GM19351 (cell line): Measurements from ENCODE around the gene SDCBP2.
"Not testable (repeated sequence)": the region's sequence is repeated elsewhere in the genome, so short reads cannot be mapped to it uniquely, and the experiment has no call there.

Source experiments
- ATAC-seq: cut with Tn5 transposase; IDR thresholded peaks from one replicate; pipeline ENCODE4 v1.9.1; 2021; ENCODE audit warnings: mild to moderate bottlenecking, moderate library complexity; ENCODE audit not compliant: unreplicated experiment

The SDCBP2 gene

GRCh38 chr20:1360094-1360846 is 31.3 kb upstream of the SDCBP2 start:
- ATAC-seq: no peak

DNA sequence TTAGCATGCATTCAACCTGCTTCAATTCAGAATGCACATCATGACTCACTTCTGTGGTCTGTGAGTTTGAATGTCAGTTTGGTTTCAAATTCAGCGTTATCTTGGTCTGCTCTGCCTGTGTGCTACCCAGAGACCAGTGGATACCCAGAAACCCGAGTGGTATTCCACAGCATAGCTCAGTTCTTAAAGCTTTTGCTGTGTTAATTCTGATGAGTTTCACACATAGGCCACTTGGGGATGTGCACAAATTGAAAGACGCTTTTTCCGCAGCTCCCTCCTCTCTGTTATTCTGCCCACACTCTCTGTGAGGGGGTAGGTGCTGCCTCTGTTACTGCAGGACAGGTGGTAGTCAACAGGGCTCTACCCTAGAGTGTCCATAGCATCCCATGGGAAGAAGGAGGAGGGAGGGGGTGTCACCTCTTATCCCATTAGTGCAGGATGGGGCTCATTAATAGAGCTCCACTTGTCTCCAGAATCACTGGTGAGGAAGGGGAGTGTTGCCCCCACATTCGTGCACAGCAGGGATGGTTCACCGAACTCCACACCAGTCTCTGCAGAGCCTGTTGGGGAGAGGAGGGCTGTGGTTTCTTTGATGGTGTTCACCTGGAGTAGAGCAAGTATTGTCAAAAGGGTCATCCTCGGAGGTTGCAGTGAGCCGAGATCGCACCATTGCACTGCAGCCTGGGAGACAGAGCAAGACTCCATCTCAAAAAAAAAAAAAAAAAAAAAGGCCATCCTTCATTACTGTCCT is 29.2 kb upstream of the SDCBP2 start:
- ATAC-seq: no peak

GRCh38 chr20:1353956-1354355 is 25.0 kb upstream of the SDCBP2 start:
- no peak for ATAC-seq

DNA sequence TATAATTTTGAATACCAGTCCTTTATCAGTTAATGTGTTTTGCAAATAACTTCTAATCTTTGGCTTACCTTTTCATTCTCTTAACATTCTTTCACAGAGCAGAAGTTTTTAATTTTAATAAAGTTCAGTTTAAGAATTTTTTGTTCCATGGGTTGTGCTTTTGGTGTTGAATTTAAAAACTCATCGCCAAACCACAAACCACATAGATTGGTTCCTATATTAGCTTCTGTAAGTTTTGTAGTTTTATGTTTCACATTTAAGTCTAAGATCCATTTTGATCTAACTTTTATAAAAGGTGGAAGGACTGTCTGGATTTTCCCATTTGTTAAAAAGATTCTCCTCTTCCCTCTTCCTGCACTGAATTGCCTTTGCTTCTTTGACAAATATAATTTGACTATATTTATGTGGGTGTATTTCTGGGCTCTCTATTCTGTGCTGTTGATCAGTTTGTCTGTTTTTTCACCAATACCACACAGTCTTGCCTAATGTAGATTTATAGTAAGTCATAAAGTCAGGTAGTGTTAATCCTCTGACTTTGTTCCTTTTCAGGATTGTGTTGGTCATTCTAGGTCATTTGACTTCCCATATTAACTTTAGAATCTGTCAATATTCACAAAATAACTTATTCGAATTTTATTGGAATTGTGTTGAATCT is 17.5 kb upstream of the SDCBP2 start:
- no peak for ATAC-seq

DNA sequence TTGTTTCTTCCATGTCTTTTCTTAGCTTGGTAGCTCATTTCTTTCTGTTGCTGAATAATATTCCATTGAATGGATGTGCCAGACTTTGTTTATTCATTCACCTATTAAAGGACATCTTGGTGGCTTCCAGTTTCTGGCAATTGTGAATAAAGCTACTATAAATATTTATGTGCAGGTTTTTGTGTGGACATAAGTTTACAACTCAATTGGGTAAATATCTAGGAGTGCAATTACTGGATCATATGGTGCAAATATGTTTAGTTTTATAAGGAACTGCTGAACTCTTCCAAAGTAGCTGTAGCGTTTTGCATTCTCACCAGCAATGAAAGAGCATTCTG is 16.8 kb upstream of the SDCBP2 start:
- ATAC-seq: no peak

DNA sequence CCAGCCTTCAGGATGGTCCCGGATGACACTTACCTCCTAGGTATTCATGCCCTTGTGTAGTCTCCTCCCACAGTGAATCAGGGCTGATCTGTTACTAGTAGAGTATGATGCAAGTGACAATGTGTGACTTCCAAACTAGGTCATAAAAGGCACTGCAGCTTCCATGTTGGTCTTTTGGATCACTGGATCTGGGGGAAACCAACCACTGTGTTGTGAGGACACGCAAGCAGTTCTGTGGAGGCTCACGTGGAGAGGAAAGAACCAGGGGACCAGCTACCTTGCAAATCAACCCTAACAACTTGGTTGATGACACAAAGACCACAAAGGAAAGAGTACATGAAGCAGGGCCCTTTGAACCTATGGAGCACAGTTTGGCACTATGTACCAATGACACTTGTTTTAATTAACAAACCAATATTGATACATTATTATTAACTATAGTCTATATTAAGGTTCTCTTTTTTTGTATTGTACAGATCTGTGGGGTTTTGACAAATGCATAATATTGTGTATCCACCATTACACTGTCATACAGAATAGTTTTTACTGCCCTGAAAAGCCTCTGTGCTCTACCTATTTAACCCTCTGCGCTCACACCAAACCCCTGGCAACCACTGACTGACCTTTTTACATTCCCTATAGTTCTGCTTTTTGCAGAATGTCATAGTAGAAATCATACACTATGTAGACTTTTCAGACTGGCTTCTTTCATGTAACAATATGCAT is 16.3 kb upstream of the SDCBP2 start:
- no peak for ATAC-seq

DNA sequence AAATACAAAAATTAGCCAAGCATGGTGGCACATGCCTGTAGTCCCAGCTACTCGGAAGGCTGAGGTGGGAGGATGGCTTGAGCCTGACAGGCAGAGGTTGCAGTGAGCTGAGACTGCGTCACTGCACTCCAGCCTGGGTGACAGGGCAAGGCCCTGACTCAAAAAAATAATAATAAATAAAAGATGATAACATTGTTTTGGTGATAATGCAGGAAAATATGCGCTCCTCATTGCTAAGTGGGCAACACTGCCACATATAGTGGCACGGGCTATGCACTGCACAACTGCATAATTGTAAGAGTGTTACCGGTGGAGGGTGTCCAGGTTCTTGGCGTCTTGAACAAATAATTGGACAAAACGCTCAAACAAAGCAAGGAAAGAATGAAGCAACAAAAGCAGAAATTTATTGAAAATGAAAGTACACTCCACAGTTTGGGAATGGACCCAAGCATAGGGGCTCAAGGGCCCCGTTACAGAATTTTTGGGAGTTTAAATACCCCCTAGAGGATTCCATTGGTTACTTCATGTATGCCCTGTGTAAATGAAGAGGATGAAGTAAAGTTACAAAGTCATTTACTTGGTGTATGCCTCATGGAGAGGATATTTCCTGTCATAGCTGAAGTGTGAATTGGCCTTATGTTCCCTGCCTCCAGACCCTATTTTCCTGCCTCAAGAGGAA is 14.6 kb upstream of the SDCBP2 start:
- ATAC-seq: not testable (repeated sequence)

DNA sequence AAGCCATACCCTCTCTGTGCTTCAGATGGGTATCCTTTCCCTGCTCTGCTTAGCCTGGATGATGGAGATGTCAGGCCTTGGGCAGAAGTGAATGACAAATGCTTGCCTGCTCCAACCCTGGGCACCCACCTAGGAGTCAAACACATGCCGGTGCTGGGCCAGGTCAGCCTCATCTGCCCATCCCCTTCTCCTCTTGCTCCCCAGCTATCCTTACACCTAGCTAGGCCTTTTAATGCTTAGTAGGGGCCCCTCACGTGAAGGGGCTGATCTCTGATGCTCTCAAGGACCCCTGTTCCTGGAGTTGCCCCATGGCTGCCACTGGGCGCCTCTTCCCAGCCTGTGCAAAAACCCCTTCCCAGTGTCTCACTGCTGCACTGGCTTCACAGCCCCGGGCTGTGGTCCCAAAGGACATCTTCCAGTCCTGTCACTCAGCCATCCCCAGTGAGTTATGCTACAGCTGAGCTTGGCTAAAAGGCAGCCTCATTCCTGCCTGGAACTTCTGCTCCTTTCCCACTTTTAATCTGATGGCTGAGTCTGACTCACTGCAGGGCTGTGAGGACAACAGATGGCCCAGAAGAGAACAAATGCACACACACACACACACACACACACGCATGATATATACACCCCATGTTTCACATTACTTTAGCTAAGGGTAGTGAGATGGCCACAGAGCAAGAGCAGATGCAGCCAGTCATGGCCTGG is 12.8 kb upstream of the SDCBP2 start:
- ATAC-seq: no peak

DNA sequence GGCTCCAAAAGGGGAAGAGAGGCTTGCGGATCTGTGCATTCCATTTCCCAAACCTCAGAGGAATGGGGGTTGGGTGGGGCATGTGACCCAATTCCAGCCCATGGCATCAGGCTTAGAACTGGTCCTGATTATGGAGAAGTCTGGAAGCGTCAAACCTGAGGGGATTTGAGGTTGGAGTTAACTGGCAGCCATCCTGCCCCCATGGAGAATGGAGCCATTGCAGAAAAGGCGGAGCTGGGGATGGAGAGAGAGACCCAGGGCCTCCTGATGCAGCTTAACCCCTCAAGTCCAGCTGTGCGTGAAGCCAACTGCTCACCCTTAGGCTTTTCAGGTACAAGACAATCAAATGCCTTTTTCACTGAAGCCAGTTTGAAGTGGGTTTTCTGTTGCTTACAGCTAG is 9.9 kb upstream of the SDCBP2 start:
- no peak for ATAC-seq

- no peak for ATAC-seq
These were observed 9.2 kb upstream of the SDCBP2 start for GRCh38 chr20:1338096-1338495.

GRCh38 chr20:1337441-1337840 is 8.5 kb upstream of the SDCBP2 start:
- ATAC-seq: no peak

DNA sequence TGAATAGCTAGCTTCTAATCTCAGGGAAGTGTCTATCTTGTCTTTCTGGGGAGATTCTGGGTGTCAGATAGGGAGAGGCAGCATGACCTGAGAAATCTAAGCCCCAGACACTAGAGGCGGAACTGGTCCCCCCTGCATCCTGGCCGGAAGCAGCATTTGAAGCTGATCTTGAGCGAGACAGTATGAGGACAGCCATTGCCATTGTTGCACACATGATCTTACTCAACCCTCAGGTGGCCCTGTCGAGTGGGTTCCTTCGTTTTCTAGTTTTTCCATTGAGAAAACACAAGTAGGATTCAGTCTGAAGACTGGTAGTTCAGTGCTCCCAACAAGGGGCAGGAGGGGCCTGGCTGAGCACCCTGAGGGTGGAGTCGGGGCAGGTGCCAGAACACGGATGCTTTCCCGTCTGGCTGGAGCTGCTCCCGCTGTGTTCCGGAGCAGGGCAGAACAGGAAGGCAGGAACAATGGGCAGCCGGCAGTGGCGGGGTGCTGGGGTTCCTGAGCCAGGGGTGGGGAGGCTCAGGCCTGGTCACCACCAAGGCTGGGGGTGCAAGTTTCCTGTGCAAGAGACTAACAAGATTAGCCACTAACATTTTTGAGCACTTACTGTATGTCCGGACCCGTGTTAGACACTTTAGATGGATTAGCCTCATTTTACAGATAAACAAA is 7.9 kb upstream of the SDCBP2 start:
- ATAC-seq: no peak

GRCh38 chr20:1335961-1336698 is 7.2 kb upstream of the SDCBP2 start:
- ATAC-seq: no peak

DNA sequence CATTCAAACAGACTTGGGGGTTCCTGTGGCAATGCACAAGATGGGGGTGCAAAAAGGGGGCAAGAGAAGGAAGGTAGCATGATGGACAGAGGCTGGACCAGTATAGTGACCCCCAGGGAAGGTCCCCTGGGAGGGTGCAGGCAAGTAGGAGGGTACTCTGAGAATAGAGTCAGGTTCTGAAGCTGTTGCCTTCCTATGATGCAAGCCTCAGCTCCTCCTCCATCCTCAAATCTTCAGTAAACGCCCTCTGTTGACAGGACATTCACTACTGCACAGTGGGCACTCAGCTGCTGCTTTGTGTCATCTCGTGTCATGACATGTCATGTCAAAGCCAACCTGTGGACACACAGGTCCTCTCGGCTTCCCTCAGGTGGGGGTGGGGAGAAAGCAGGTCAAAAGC is 5.8 kb upstream of the SDCBP2 start:
- ATAC-seq: no peak

DNA sequence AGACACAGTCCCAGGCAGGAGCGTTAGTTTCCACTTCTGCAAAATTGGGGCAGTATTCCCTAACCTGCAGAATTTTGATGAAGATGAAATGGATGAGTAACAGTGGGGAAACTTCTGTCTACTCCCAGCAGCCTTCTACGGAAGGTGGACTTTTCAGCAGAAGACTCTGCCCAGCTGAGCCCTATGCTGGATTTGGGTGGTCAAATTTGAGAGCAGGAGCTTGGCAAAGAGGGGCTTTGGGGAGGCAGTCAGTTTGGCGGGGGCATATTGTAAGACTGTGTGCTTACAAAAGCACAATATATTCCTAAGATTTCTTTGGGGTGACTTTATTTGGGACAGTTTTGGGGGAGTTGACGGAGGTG is 5.4 kb upstream of the SDCBP2 start:
- ATAC-seq: no peak

DNA sequence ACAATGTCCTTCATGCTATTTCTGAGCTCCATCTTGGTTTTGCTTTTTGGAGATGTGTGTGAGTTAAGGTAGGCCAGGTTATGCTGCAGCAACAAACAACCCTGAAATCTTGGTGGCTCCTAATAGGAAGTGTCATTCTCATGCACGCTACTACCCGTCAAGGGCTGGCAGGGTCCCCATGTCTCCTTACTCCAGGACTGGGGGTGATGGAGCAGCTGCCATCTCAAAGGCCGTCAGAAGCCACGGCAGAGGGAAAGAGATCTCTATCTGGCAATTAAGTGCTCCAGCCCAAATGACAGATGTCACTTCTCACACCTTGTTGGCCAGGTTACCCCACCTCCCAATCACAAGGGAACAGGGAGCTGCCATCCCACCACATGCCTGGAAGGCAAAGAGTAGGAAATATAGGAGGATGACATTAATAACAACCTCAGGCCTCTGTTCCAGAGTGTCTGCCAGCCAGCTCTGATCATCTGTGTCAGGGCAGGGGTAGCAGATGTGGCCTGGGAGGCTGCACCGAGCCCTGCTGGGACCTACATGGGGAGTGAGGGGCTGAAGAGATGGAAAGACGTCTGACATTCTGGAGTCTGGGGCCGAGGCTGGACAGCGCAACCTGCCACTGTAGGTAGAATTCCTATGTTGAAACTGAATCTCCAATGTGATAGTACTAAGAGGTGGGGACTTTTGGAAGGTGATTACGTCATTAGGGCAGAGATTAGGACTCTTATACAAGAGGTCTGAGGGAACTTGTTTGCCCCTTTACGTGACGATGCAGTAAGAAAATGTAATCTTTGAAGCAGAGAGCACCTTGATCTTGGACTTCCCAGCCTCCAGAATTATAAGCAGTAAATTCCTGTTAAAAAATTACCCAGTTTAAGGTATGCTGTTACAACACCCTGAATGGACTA is 4.8 kb upstream of the SDCBP2 start:
- ATAC-seq: no peak

DNA sequence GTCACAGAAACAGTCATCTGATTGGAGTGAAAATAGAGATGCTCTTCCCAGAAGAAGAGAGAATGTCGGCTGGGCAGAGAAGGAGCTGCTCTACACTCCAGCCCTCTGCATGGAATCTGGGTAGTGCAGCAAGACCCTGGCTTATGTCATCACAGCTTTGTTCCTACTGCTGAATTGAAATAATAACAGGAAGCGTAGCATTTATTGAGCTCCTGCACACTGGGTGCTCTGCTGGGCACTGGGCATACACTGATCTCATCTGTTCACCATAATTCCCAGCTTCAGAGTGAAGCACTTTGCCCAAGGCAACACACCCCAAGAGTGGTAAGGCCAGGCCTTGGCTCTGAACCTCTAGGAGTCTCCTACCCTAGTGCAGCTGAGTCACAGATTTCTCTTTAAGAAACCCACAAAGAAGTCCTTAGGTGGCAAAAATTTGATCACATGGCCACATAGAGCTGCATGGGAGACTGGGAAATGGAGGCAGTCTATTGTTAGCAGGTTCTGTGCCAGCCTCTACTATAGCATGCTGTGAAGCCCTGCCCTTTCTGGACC is 3.9 kb upstream of the SDCBP2 start:
- ATAC-seq: no peak
